Measurements from ENCODE around the gene TRMT11. TPM values are rescaled to one million over a fixed set of nuclear protein-coding genes. Genes with fewer than 3 reads are reported as not detected.

The TRMT11 gene
- total and polyA plus RNA-seq, 10 of the 15 experiments (the other 5 are each of a cell fraction or from before 2014, with no cell fraction given): 34.0 to 81.1 (median 43.7) TPM

- Histone ChIP-seq H3K79me2 (ENCODE audit: control insufficient read depth, insufficient read depth, low read length) (no peaks in the 10 kb centered on the region), H3K4me2 (ENCODE audit: control insufficient read depth, insufficient read depth) (no peak overlapping the region), H3K27ac (ENCODE audit: control insufficient read depth, insufficient read depth) (no peak overlapping the region), H3K27me3 (replicated peaks in 1 of 2; ENCODE audit: control insufficient read depth in 2 of 2, insufficient read depth in 2 of 2, low read length in 1 of 2) (no peaks in the 10 kb centered on the region), H3K9me3 (replicated peaks; ENCODE audit: control insufficient read depth, insufficient read depth, low read length) (no peaks in the 10 kb centered on the region), H3K36me3 (ENCODE audit: control insufficient read depth in 2 of 2, insufficient read depth in 2 of 2, low read length in 1 of 2) (peaks cover 2 to 22% of the 10 kb centered on the region in 2 experiments), H2AFZ (ENCODE audit: control insufficient read depth, low read depth, low read length) (no peak overlapping the region), H3K4me3 (no peak overlapping the region), H4K20me1 (ENCODE audit: control insufficient read depth, insufficient read depth) (no peaks in the 10 kb centered on the region), H3K9ac (ENCODE audit: control insufficient read depth, insufficient read depth, low read length) (no peak overlapping the region), H3K4me1 (ENCODE audit: control insufficient read depth, insufficient read depth, low read length) (no peaks in the 10 kb centered on the region)
- CTCF ChIA-PET: interaction anchor here (1.4 kb wide), 1 partner anchor 26 kb away, joined by 3 read pairs; no protein-coding TSS in a partner anchor
- DNase-seq (ENCODE audit: low read depth, low spot score) (no peak), ATAC-seq (no peak), FAIRE-seq (no peak)
- TF ChIP-seq MXI1 (IDR thresholded peaks at IDR 0.05; ENCODE audit: low read depth, low read length) (no peak), RCOR1 (conservative IDR thresholded peaks at IDR 0.05; ENCODE audit: low read depth, low read length) (no peak), SP1 (IDR thresholded peaks at IDR 0.05; ENCODE audit: low read depth, low read length) (no peak)
- POLR2A ChIA-PET: no interaction called here
- BruUV-seq (replicated peaks): no TSS peak
- RAD21 ChIA-PET (ENCODE audit: unreplicated experiment): no interaction called here
- 96% methylated on average over 2 of the region's 2 CpGs for WGBS (ENCODE audit: insufficient coverage, insufficient replicate concordance, low lambda C conversion rate, missing lambda C conversion rate)
- in situ Hi-C loops (cut with MboI): no loop called here
- intact Hi-C loops (cut with micrococcal nuclease; ENCODE audit: unreplicated experiment): loop anchor here (10.0 kb wide), 2 partner anchors 269 to 619 kb away; no protein-coding TSS in a partner anchor
- SMC1A ChIA-PET (ENCODE audit: uncharacterized antibody, unreplicated experiment): interaction anchor here (0.6 to 1.9 kb wide), 4 partner anchors 17 to 40 kb away, joined by 3 to 6 read pairs (median 4); no protein-coding TSS in a partner anchor
Measured at GRCh38 chr6:126035764-126036163, 49.4 kb downstream of the TRMT11 start.

GRCh38 chr6:126038234-126038633 lies 51.9 kb downstream of the TRMT11 start:
- SMC1A ChIA-PET (ENCODE audit: uncharacterized antibody, unreplicated experiment): interaction anchor here (1.6 kb wide), 1 partner anchor 19 kb away, joined by 3 read pairs; no protein-coding TSS in a partner anchor
- in situ Hi-C loops (cut with MboI): no loop called here
- TF ChIP-seq WRNIP1 (IDR thresholded peaks at IDR 0.05; ENCODE audit: borderline replicate concordance, low read depth, low read length): no peak
- TF ChIP-seq HCFC1 (IDR thresholded peaks at IDR 0.05; ENCODE audit: low read length): no peak
- TF ChIP-seq USF1 (IDR thresholded peaks at IDR 0.05; ENCODE audit: borderline replicate concordance, extremely low read length, insufficient read depth, low read depth, low read length): no peak
- TF ChIP-seq MAX (IDR thresholded peaks at IDR 0.05; ENCODE audit: low read depth, low read length): no peak
- TF ChIP-seq ZNF217 (IDR thresholded peaks at IDR 0.05): no peak
- TF ChIP-seq SUPT20H (IDR thresholded peaks at IDR 0.05; ENCODE audit: borderline replicate concordance, control insufficient read depth, low read depth, low read length): no peak
- TF ChIP-seq TAF1 (IDR thresholded peaks at IDR 0.05; ENCODE audit: borderline replicate concordance, low read depth, low read length): no peak
- no peak for TF ChIP-seq ATF3 (IDR thresholded peaks at IDR 0.05; ENCODE audit: borderline replicate concordance, extremely low read depth, low read depth, low read length)
- TF ChIP-seq RFX5 (IDR thresholded peaks at IDR 0.05; ENCODE audit: low read depth, low read length): no peak
- TF ChIP-seq CBFB (IDR thresholded peaks at IDR 0.05; ENCODE audit: low read depth): no peak
- no peak for TF ChIP-seq MEF2A (IDR thresholded peaks at IDR 0.05; ENCODE audit: insufficient read depth, low read depth, low read length)
- no peak for TF ChIP-seq IKZF2 (IDR thresholded peaks at IDR 0.05)
- no peak for TF ChIP-seq PML (IDR thresholded peaks at IDR 0.05; ENCODE audit: low read length)

More at GRCh38 chr6:126038234-126038633, 51.9 kb downstream of the TRMT11 start:
- no peak overlapping the region for H2AFZ ChIP-seq (ENCODE audit: control insufficient read depth, low read depth, low read length)
- H3K4me2 ChIP-seq (ENCODE audit: control insufficient read depth, insufficient read depth): no peak overlapping the region
- no peak overlapping the region for H3K4me3 ChIP-seq
- H3K9me3 ChIP-seq (replicated peaks; ENCODE audit: control insufficient read depth, insufficient read depth, low read length): no peaks in the 10 kb centered on the region; the same call in 2 of the 3 replicates
- H3K9ac ChIP-seq (ENCODE audit: control insufficient read depth, insufficient read depth, low read length): no peak overlapping the region
- intact Hi-C loops (cut with micrococcal nuclease; ENCODE audit: unreplicated experiment): loop anchor here (10.0 kb wide), 2 partner anchors 267 to 617 kb away; no protein-coding TSS in a partner anchor
- ChIA-PET CTCF (interaction anchor here (1.1 to 1.9 kb wide), 2 partner anchors 16 to 42 kb away, joined by 3 to 7 read pairs; no protein-coding TSS in a partner anchor), RAD21 (ENCODE audit: unreplicated experiment) (no interaction called here), POLR2A (interaction anchor here (0.7 kb wide), 1 partner anchor 26 kb away, joined by 7 read pairs; no protein-coding TSS in a partner anchor)
- ATAC-seq (no peak), FAIRE-seq (no peak), DNase-seq (ENCODE audit: low read depth, low spot score) (no peak)
- H3K36me3 ChIP-seq (ENCODE audit: control insufficient read depth in 2 of 2, insufficient read depth in 2 of 2, low read length in 1 of 2): peaks cover 1 to 18% of the 10 kb centered on the region in 2 experiments; a peak in 3 of 4 replicates
- no peaks in the 10 kb centered on the region for H3K4me1 ChIP-seq (ENCODE audit: control insufficient read depth, insufficient read depth, low read length)
- no TSS peak for BruUV-seq (replicated peaks)
- H3K79me2 ChIP-seq (ENCODE audit: control insufficient read depth, insufficient read depth, low read length): no peaks in the 10 kb centered on the region
- no peaks in the 10 kb centered on the region for H4K20me1 ChIP-seq (ENCODE audit: control insufficient read depth, insufficient read depth)
- no peak overlapping the region for H3K27ac ChIP-seq (ENCODE audit: control insufficient read depth, insufficient read depth)
- no peaks in the 10 kb centered on the region for H3K27me3 ChIP-seq (replicated peaks in 1 of 2; ENCODE audit: control insufficient read depth in 2 of 2, insufficient read depth in 2 of 2, low read length in 1 of 2)
